Measurements from ENCODE around the gene ADAP1. TPM values are rescaled to one million over a fixed set of nuclear protein-coding genes. Genes with fewer than 3 reads are reported as not detected.
"Not testable (repeated sequence)": the region's sequence is repeated elsewhere in the genome, so short reads cannot be mapped to it uniquely, and the experiment has no call there.

ADAP1 gene
- polyA plus RNA-seq, 1 donor (not counting 4 experiments of a cell fraction or from before 2014, with no cell fraction given): 4.3 TPM

DNA sequence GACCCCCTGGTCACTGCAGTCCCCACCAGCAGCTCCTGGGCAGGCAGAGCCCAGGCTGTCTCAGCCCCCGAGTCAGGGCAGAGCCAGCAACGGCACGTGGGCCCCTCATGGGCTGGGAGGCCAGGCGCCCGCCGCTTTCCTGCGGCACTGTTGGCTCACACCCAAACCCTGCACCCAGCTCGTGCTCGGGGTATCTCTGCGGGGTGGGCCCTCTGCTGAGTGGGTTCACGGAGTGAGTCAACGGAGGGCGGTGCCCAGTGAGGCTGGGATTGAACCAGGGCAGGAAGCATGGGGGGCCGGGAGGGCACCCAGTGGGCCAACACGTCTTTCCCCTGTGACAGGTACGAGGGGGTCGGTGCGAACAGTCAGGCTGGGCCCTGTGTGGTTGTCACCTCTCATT, 28.9 kb downstream of the ADAP1 start:
- Histone ChIP-seq H3K36me3 (ENCODE audit: control insufficient read depth in 2 of 2, extremely low read depth in 1 of 2, insufficient read depth in 2 of 2, low read length in 2 of 2) (no peaks in the 10 kb centered on the region), H3K79me2 (ENCODE audit: control insufficient read depth, insufficient read depth, low read length) (no peaks in the 10 kb centered on the region), H4K20me1 (ENCODE audit: control insufficient read depth, extremely low read depth, insufficient read depth, low read length) (no peaks in the 10 kb centered on the region), H3K9ac (ENCODE audit: control insufficient read depth, extremely low read depth, insufficient read depth, low read length) (no peak overlapping the region), H3K9me3 (ENCODE audit: control insufficient read depth, low read depth, low read length) (no peaks in the 10 kb centered on the region), H3K4me1 (ENCODE audit: control insufficient read depth, extremely low read depth, insufficient read depth, low read length) (peaks cover 9% of the 10 kb centered on the region), H3K27ac (ENCODE audit: control insufficient read depth, insufficient read depth, low read length) (no peak overlapping the region), H2AFZ (ENCODE audit: control insufficient read depth, low read length) (no peak overlapping the region), H3K4me2 (ENCODE audit: control insufficient read depth, extremely low read depth, insufficient read depth, low read depth, low read length) (no peak overlapping the region), H3K4me3 (ENCODE audit: control insufficient read depth in 2 of 3, extremely low read depth in 1 of 3, insufficient read depth in 2 of 3, low read depth in 1 of 3, low read length in 3 of 3) (no peak overlapping the region), H3K27me3 (ENCODE audit: control insufficient read depth, extremely low read depth, insufficient read depth, low read length) (no peaks in the 10 kb centered on the region), H3K9me1 (ENCODE audit: control insufficient read depth, extremely low read depth, insufficient read depth, low read length) (no peaks in the 10 kb centered on the region)
- TF ChIP-seq EZH2 (IDR thresholded peaks at IDR 0.05; ENCODE audit: low read length) (no peak), CTCF (optimal IDR thresholded peaks at IDR 0.05 in 1 of 3, IDR thresholded peaks at IDR 0.05 in 1 of 3, conservative IDR thresholded peaks at IDR 0.05 in 1 of 3; ENCODE audit: extremely low read depth in 1 of 3, insufficient read depth in 2 of 3, low read length in 3 of 3) (no peak)
- DNase-seq (ENCODE audit: low read depth, low spot score) (no peak), FAIRE-seq (no peak)
- dilution Hi-C loops (cut with MboI; ENCODE audit: extremely low pct_ligation_motif_present, low sequenced_read_pairs): no loop called here

DNA sequence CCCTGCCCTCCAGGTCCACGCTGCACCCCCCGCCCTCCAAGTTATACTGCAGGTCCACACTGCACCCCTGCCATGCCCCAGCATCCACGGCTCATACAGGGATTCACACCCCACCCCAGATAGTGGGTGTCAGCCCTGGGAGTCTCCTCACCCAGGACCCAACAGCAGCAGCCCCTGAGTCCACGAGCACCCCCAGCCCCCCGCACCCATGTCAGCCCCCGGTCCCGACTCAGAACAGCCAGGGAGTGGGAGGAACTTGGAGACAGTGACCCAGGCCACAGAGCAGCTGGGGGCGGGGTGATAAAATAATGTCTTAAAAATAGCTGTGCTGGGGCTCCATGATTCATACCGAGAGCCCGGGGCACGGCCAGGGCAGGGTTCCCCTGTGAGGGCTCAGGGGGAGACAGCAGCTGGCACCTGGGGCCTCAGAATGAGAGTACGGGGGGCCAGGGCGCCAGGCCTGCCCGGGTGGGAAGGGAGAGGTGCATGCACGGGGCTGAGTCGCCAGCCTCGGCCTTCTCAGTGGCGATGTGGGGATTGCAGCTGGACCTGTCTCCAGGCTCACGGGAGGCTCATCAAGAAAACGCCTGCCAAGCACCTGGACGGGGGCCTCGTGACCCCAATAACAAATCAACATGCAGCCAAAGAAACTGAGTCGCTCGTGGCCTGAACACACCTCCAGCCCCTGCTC, 29.8 kb downstream of the ADAP1 start:
- dilution Hi-C loops (cut with MboI; ENCODE audit: extremely low pct_ligation_motif_present, low sequenced_read_pairs): no loop called here

GRCh38 chr7:924042-924441, 30.4 kb downstream of the ADAP1 start:
- H3K4me3 ChIP-seq (ENCODE audit: control insufficient read depth in 2 of 3, extremely low read depth in 1 of 3, insufficient read depth in 2 of 3, low read depth in 1 of 3, low read length in 3 of 3); FAIRE-seq; H2AFZ ChIP-seq (ENCODE audit: control insufficient read depth, low read length); H3K4me2 ChIP-seq (ENCODE audit: control insufficient read depth, extremely low read depth, insufficient read depth, low read depth, low read length); H3K9ac ChIP-seq (ENCODE audit: control insufficient read depth, extremely low read depth, insufficient read depth, low read length); H3K27me3 ChIP-seq (ENCODE audit: control insufficient read depth, extremely low read depth, insufficient read depth, low read length); dilution Hi-C loops (cut with MboI; ENCODE audit: extremely low pct_ligation_motif_present, low sequenced_read_pairs); H4K20me1 ChIP-seq (ENCODE audit: control insufficient read depth, extremely low read depth, insufficient read depth, low read length); H3K9me3 ChIP-seq (ENCODE audit: control insufficient read depth, low read depth, low read length); H3K36me3 ChIP-seq (ENCODE audit: control insufficient read depth in 2 of 2, extremely low read depth in 1 of 2, insufficient read depth in 2 of 2, low read length in 2 of 2); H3K27ac ChIP-seq (ENCODE audit: control insufficient read depth, insufficient read depth, low read length); H3K9me1 ChIP-seq (ENCODE audit: control insufficient read depth, extremely low read depth, insufficient read depth, low read length); DNase-seq (ENCODE audit: low read depth, low spot score); H3K79me2 ChIP-seq (ENCODE audit: control insufficient read depth, insufficient read depth, low read length); H3K4me1 ChIP-seq (ENCODE audit: control insufficient read depth, extremely low read depth, insufficient read depth, low read length): not testable (repeated sequence)

More for the DNA sequence above, 29.8 kb downstream of the ADAP1 start:
- Histone ChIP-seq H4K20me1 (ENCODE audit: control insufficient read depth, extremely low read depth, insufficient read depth, low read length) (no peaks in the 10 kb centered on the region), H3K4me2 (ENCODE audit: control insufficient read depth, extremely low read depth, insufficient read depth, low read depth, low read length) (no peak overlapping the region), H3K9me3 (ENCODE audit: control insufficient read depth, low read depth, low read length) (no peaks in the 10 kb centered on the region), H3K9ac (ENCODE audit: control insufficient read depth, extremely low read depth, insufficient read depth, low read length) (no peak overlapping the region), H3K27ac (ENCODE audit: control insufficient read depth, insufficient read depth, low read length) (no peak overlapping the region), H3K9me1 (ENCODE audit: control insufficient read depth, extremely low read depth, insufficient read depth, low read length) (no peaks in the 10 kb centered on the region), H3K4me3 (ENCODE audit: control insufficient read depth in 2 of 3, extremely low read depth in 1 of 3, insufficient read depth in 2 of 3, low read depth in 1 of 3, low read length in 3 of 3) (no peak overlapping the region), H2AFZ (ENCODE audit: control insufficient read depth, low read length) (no peak overlapping the region), H3K79me2 (ENCODE audit: control insufficient read depth, insufficient read depth, low read length) (no peaks in the 10 kb centered on the region), H3K36me3 (ENCODE audit: control insufficient read depth in 2 of 2, extremely low read depth in 1 of 2, insufficient read depth in 2 of 2, low read length in 2 of 2) (no peaks in the 10 kb centered on the region), H3K4me1 (ENCODE audit: control insufficient read depth, extremely low read depth, insufficient read depth, low read length) (peaks cover 9% of the 10 kb centered on the region), H3K27me3 (ENCODE audit: control insufficient read depth, extremely low read depth, insufficient read depth, low read length) (no peaks in the 10 kb centered on the region)
- TF ChIP-seq CTCF (optimal IDR thresholded peaks at IDR 0.05 in 1 of 3, IDR thresholded peaks at IDR 0.05 in 1 of 3, conservative IDR thresholded peaks at IDR 0.05 in 1 of 3; ENCODE audit: extremely low read depth in 1 of 3, insufficient read depth in 2 of 3, low read length in 3 of 3) (no peak), EZH2 (IDR thresholded peaks at IDR 0.05; ENCODE audit: low read length) (no peak)
- FAIRE-seq (no peak), DNase-seq (ENCODE audit: low read depth, low spot score) (no peak)

Measured in keratinocyte (primary cell).